ENCODE results near the gene NIM1K. TPM values are rescaled to one million over a fixed set of nuclear protein-coding genes. Genes with fewer than 3 reads are reported as not detected.

Gene NIM1K
- total and polyA plus RNA-seq, 10 of the 15 experiments (the other 5 are each of a cell fraction or from before 2014, with no cell fraction given): 0.27 to 1.7 (median 0.66) TPM

DNA sequence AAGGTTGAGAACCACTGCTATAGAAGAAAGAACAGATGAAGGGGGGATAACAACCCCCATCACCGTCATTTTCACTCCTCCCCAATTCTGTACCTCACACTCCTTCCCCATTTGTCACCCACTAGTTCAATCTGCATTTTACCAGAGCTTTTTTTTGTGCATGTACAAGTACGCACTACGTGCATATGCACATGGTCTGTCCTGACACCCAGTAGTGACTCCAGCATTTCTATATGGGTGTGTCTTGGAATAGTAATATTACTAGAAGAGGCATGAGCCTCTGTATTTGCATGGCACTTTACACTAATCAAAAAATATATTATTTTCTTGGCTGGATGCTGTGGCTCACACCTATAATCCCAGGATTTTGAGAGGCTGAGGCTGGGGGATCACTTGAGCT, 38.7 kb downstream of the NIM1K start:
- POLR2A ChIA-PET: no interaction called here
- FAIRE-seq: no peak
- intact Hi-C loops (cut with micrococcal nuclease; ENCODE audit: unreplicated experiment): no loop called here

DNA sequence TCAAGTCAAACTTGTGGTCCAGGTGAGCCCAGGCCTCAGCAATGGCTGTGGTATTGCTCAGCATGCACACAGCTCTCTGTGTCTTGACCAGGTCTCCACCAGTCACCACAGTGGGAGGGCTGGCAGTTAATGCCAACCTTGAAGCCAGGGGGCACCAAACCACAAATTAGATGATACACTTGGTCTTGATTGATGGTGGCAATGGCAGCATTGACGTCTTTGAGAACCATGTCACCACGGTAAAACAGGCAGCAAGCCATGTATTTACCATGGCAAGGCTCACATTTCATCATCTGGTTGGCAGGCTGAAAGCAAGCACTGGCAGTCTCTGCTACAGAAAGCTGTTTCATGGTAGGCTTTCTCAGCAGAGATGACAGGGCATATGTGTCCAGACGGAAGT, 40.0 kb downstream of the NIM1K start:
- Histone ChIP-seq H3K27ac (ENCODE audit: control insufficient read depth, insufficient read depth) (no peak overlapping the region), H2AFZ (ENCODE audit: control insufficient read depth, low read depth, low read length) (0 out of 2 replicates have a peak overlapping the region, but pooled peaks have one; percentile 17), H3K36me3 (ENCODE audit: control insufficient read depth in 2 of 2, insufficient read depth in 2 of 2, low read length in 1 of 2) (no peaks in the 10 kb centered on the region), H4K20me1 (ENCODE audit: control insufficient read depth, insufficient read depth) (no peaks in the 10 kb centered on the region), H3K27me3 (replicated peaks in 1 of 2; ENCODE audit: control insufficient read depth in 2 of 2, insufficient read depth in 2 of 2, low read length in 1 of 2) (no peaks in the 10 kb centered on the region), H3K4me3 (no peak overlapping the region), H3K4me2 (ENCODE audit: control insufficient read depth, insufficient read depth) (no peak overlapping the region), H3K79me2 (ENCODE audit: control insufficient read depth, insufficient read depth, low read length) (no peaks in the 10 kb centered on the region), H3K9me3 (replicated peaks; ENCODE audit: control insufficient read depth, insufficient read depth, low read length) (no peaks in the 10 kb centered on the region), H3K4me1 (ENCODE audit: control insufficient read depth, insufficient read depth, low read length) (peaks cover 8% of the 10 kb centered on the region; the same call in 1 of the 2 replicates), H3K9ac (ENCODE audit: control insufficient read depth, insufficient read depth, low read length) (no peak overlapping the region)
- FAIRE-seq (no peak), ATAC-seq (peak; percentile 67), DNase-seq (ENCODE audit: low read depth, low spot score) (no peak)
- ChIA-PET CTCF (interaction anchor here (0.5 to 4.7 kb wide), 13 partner anchors 9 to 160 kb away, joined by 3 to 25 read pairs (median 4); no protein-coding TSS in a partner anchor), POLR2A (interaction anchor here (0.6 kb wide), 1 partner anchor 245 kb away, joined by 7 read pairs; no protein-coding TSS in a partner anchor), SMC1A (ENCODE audit: uncharacterized antibody, unreplicated experiment) (interaction anchor here (0.8 to 4.0 kb wide), 6 partner anchors 13 to 158 kb away, joined by 3 to 26 read pairs (median 4); no protein-coding TSS in a partner anchor), RAD21 (ENCODE audit: unreplicated experiment) (interaction anchor here (0.7 to 1.3 kb wide), 6 partner anchors 9 to 252 kb away, joined by 3 to 8 read pairs (median 3); partner anchors contain the start of gene TMEM267)
- intact Hi-C loops (cut with micrococcal nuclease; ENCODE audit: unreplicated experiment) (no loop called here), in situ Hi-C loops (cut with MboI) (no loop called here)
- 31% methylated on average over 3 of the region's 3 CpGs for WGBS (ENCODE audit: insufficient coverage, insufficient replicate concordance, low lambda C conversion rate, missing lambda C conversion rate)
- BruUV-seq (replicated peaks): no TSS peak
- TF ChIP-seq RUNX3 (IDR thresholded peaks at IDR 0.05; ENCODE audit: low read length): peak; percentile 30; the same call in 1 of the 2 replicates
- TF ChIP-seq, protein P1, sequence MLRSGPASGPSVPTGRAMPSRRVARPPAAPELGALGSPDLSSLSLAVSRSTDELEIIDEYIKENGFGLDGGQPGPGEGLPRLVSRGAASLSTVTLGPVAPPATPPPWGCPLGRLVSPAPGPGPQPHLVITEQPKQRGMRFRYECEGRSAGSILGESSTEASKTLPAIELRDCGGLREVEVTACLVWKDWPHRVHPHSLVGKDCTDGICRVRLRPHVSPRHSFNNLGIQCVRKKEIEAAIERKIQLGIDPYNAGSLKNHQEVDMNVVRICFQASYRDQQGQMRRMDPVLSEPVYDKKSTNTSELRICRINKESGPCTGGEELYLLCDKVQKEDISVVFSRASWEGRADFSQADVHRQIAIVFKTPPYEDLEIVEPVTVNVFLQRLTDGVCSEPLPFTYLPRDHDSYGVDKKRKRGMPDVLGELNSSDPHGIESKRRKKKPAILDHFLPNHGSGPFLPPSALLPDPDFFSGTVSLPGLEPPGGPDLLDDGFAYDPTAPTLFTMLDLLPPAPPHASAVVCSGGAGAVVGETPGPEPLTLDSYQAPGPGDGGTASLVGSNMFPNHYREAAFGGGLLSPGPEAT (IDR thresholded peaks at IDR 0.05; ENCODE audit: low read depth): no peak
- no peak for TF ChIP-seq MEF2A (IDR thresholded peaks at IDR 0.05; ENCODE audit: insufficient read depth, low read depth, low read length)
- peak; percentile 28; the same call in 1 of the 2 replicates for TF ChIP-seq RAD21 (IDR thresholded peaks at IDR 0.05; ENCODE audit: insufficient read depth, low read depth, low read length)
- TF ChIP-seq, protein P2, sequence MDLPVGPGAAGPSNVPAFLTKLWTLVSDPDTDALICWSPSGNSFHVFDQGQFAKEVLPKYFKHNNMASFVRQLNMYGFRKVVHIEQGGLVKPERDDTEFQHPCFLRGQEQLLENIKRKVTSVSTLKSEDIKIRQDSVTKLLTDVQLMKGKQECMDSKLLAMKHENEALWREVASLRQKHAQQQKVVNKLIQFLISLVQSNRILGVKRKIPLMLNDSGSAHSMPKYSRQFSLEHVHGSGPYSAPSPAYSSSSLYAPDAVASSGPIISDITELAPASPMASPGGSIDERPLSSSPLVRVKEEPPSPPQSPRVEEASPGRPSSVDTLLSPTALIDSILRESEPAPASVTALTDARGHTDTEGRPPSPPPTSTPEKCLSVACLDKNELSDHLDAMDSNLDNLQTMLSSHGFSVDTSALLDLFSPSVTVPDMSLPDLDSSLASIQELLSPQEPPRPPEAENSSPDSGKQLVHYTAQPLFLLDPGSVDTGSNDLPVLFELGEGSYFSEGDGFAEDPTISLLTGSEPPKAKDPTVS (IDR thresholded peaks at IDR 0.05; ENCODE audit: low read depth, low read length): no peak
- TF ChIP-seq SMC3 (IDR thresholded peaks at IDR 0.05; ENCODE audit: borderline replicate concordance, low read length): peak; percentile 19; the same call in 1 of the 2 replicates
- no peak for TF ChIP-seq MTA3 (IDR thresholded peaks at IDR 0.05; ENCODE audit: borderline replicate concordance, low read length)
- TF ChIP-seq, protein P3, sequence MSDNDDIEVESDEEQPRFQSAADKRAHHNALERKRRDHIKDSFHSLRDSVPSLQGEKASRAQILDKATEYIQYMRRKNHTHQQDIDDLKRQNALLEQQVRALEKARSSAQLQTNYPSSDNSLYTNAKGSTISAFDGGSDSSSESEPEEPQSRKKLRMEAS (IDR thresholded peaks at IDR 0.05; ENCODE audit: low read depth, low read length): no peak
- TF ChIP-seq PML (IDR thresholded peaks at IDR 0.05; ENCODE audit: low read length): no peak
- no peak for TF ChIP-seq LARP7 (IDR thresholded peaks at IDR 0.05)
- TF ChIP-seq MTA2 (IDR thresholded peaks at IDR 0.05; ENCODE audit: low read depth): no peak
- no peak for TF ChIP-seq TARDBP (IDR thresholded peaks at IDR 0.05; ENCODE audit: borderline replicate concordance)

More for the DNA sequence above, 38.7 kb downstream of the NIM1K start:
- Histone ChIP-seq H3K27me3 (replicated peaks in 1 of 2; ENCODE audit: control insufficient read depth in 2 of 2, insufficient read depth in 2 of 2, low read length in 1 of 2) (no peaks in the 10 kb centered on the region), H3K36me3 (ENCODE audit: control insufficient read depth in 2 of 2, insufficient read depth in 2 of 2, low read length in 1 of 2) (no peaks in the 10 kb centered on the region), H3K4me1 (ENCODE audit: control insufficient read depth, insufficient read depth, low read length) (peaks cover 8% of the 10 kb centered on the region; the same call in 1 of the 2 replicates), H3K9ac (ENCODE audit: control insufficient read depth, insufficient read depth, low read length) (no peak overlapping the region), H3K4me3 (no peak overlapping the region), H4K20me1 (ENCODE audit: control insufficient read depth, insufficient read depth) (no peaks in the 10 kb centered on the region), H3K27ac (ENCODE audit: control insufficient read depth, insufficient read depth) (no peak overlapping the region), H2AFZ (ENCODE audit: control insufficient read depth, low read depth, low read length) (no peak overlapping the region), H3K79me2 (ENCODE audit: control insufficient read depth, insufficient read depth, low read length) (no peaks in the 10 kb centered on the region), H3K9me3 (replicated peaks; ENCODE audit: control insufficient read depth, insufficient read depth, low read length) (no peaks in the 10 kb centered on the region), H3K4me2 (ENCODE audit: control insufficient read depth, insufficient read depth) (no peak overlapping the region)
- ChIA-PET SMC1A (ENCODE audit: uncharacterized antibody, unreplicated experiment) (interaction anchor here (1.1 to 3.8 kb wide), 4 partner anchors 21 to 159 kb away, joined by 3 to 26 read pairs (median 4); no protein-coding TSS in a partner anchor), CTCF (interaction anchor here (1.5 to 4.7 kb wide), 4 partner anchors 76 to 159 kb away, joined by 7 to 25 read pairs (median 16); no protein-coding TSS in a partner anchor), RAD21 (ENCODE audit: unreplicated experiment) (interaction anchor here (1.0 to 1.3 kb wide), 2 partner anchors 159 to 254 kb away, joined by 3 to 4 read pairs; partner anchors contain the start of gene TMEM267)
- no peak for DNase-seq (ENCODE audit: low read depth, low spot score)
- no TSS peak for BruUV-seq (replicated peaks)
- ATAC-seq: no peak
- WGBS (ENCODE audit: insufficient coverage, insufficient replicate concordance, low lambda C conversion rate, missing lambda C conversion rate): 67% methylated on average over 3 of the region's 3 CpGs
- in situ Hi-C loops (cut with MboI): no loop called here
- TF ChIP-seq, protein P4, sequence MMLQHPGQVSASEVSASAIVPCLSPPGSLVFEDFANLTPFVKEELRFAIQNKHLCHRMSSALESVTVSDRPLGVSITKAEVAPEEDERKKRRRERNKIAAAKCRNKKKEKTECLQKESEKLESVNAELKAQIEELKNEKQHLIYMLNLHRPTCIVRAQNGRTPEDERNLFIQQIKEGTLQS (IDR thresholded peaks at IDR 0.05; ENCODE audit: borderline replicate concordance, extremely low read depth, low read depth, low read length): no peak
- TF ChIP-seq SPI1 (IDR thresholded peaks at IDR 0.05; ENCODE audit: borderline replicate concordance, insufficient read depth, low read depth, low read length) (no peak), GATAD2B (conservative IDR thresholded peaks at IDR 0.05; ENCODE audit: low read depth) (no peak)
